Thymus (tissue), 11 donors: ENCODE results near the gene GATA6. TPM values are rescaled to one million over a fixed set of nuclear protein-coding genes. Genes with fewer than 3 reads are reported as not detected.

Experiments used
- DNase-seq, 9 donors: peaks; one replicate each; pipeline ENCODE4 v3.0.0-alpha.2; 2013; ENCODE audit warnings: low spot score in 9 of 9, low read depth in 6 of 9, missing footprints in 1 of 9
- H3K27ac ChIP-seq, 2 donors: one replicate each; pipeline ENCODE4 v1.5.1; 2013; ENCODE audit warnings: control low read depth in 1 of 2, low read depth in 1 of 2, low read length in 1 of 2, mild to moderate bottlenecking in 1 of 2, moderate library complexity in 1 of 2
- H3K27me3 ChIP-seq, 2 donors: one replicate each; pipeline ENCODE4 v1.5.1; 2013; ENCODE audit warnings: low read length in 1 of 2; ENCODE audit not compliant: control insufficient read depth in 2 of 2, insufficient read depth in 1 of 2
- H3K36me3 ChIP-seq, 2 donors: one replicate each; pipeline ENCODE4 v1.5.1; 2013; ENCODE audit warnings: low read length in 1 of 2, mild to moderate bottlenecking in 1 of 2, moderate library complexity in 1 of 2; ENCODE audit not compliant: control insufficient read depth in 2 of 2, insufficient read depth in 2 of 2
- H3K4me1 ChIP-seq, 2 donors: one replicate each; pipeline ENCODE4 v1.5.1; 2013; ENCODE audit warnings: low read length in 2 of 2; ENCODE audit not compliant: control insufficient read depth in 2 of 2, insufficient read depth in 2 of 2
- H3K4me3 ChIP-seq, 2 donors: one replicate each; pipeline ENCODE4 v1.5.1; 2013; ENCODE audit warnings: low read length in 2 of 2, control low read depth in 1 of 2, mild to moderate bottlenecking in 1 of 2
- H3K9me3 ChIP-seq, 2 donors: one replicate each; pipeline ENCODE4 v1.5.1; 2013; ENCODE audit warnings: low read length in 1 of 2, mild to moderate bottlenecking in 1 of 2; ENCODE audit not compliant: control insufficient read depth in 2 of 2, insufficient read depth in 1 of 2
- WGBS: extraction: QIAGEN DNeasy Blood & Tissue Kit; methylation state at CpG from one replicate; pipeline ENCODE4 v1.1.7; 2013; 5-methylcytosine and 5-hydroxymethylcytosine counted together
- polyA plus RNA-seq: library from polyadenylated mRNA; stranded (reverse); fragments of 200-250 nt; gene quantifications from one replicate; pipeline ENCODE4 v1.2.3, GENCODE V29; 2013
- total RNA-seq: library from RNA; stranded (reverse); fragments of 120-200 nt; gene quantifications from one replicate; pipeline ENCODE4 v1.2.4, GENCODE V29; 2013
- donor health status: healthy.

Gene GATA6
- total and polyA plus RNA-seq, 2 donors = 0.47 to 2.0 TPM

- Histone ChIP-seq H3K4me3 (no peak overlapping the region), H3K9me3 (no peaks in the 10 kb centered on the region), H3K27ac (no peak overlapping the region), H3K27me3 (no peaks in the 10 kb centered on the region), H3K36me3 (no peaks in the 10 kb centered on the region), H3K4me1 (no peaks in the 10 kb centered on the region)
- peak in 1 of 9 donors; percentile 19 for DNase-seq
- WGBS = 49% methylated on average over 3 of the region's 3 CpGs
Observed at GRCh38 chr18:22221350-22221749, 52.0 kb downstream of the GATA6 start.

GRCh38 chr18:22223254-22223964 lies 54.0 kb downstream of the GATA6 start:
- no peak overlapping the region for H3K27ac ChIP-seq
- no peaks in the 10 kb centered on the region for H3K36me3 ChIP-seq
- WGBS = 89% methylated on average over 13 of the region's 13 CpGs
- no peaks in the 10 kb centered on the region for H3K27me3 ChIP-seq
- no peak overlapping the region for H3K4me3 ChIP-seq
- H3K9me3 ChIP-seq = no peaks in the 10 kb centered on the region
- no peaks in the 10 kb centered on the region for H3K4me1 ChIP-seq
- DNase-seq = no peak

DNA sequence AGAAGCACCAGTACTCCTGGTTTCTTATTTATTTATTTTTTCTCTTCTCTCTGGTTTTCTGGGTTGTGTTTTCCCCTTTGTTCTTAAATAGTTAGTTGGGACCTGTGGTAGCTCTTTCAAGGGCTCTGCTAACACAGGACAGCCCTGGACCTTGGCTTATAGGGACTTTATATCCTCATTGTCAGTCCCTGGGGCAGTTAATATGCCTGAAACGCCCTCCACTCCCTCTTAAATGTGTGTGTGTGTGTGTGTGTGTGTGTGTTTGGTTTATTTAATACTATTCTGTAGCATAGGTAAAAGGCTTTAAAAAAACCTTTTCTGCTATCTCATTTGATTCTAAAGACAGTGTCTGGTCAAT lies 54.6 kb downstream of the GATA6 start:
- no peak overlapping the region for H3K27ac ChIP-seq
- 75% methylated on average over 1 of the region's 1 CpG for WGBS
- H3K9me3 ChIP-seq = no peaks in the 10 kb centered on the region
- no peaks in the 10 kb centered on the region for H3K4me1 ChIP-seq
- DNase-seq = no peak
- H3K27me3 ChIP-seq = no peaks in the 10 kb centered on the region
- H3K4me3 ChIP-seq = no peak overlapping the region
- no peaks in the 10 kb centered on the region for H3K36me3 ChIP-seq

DNA sequence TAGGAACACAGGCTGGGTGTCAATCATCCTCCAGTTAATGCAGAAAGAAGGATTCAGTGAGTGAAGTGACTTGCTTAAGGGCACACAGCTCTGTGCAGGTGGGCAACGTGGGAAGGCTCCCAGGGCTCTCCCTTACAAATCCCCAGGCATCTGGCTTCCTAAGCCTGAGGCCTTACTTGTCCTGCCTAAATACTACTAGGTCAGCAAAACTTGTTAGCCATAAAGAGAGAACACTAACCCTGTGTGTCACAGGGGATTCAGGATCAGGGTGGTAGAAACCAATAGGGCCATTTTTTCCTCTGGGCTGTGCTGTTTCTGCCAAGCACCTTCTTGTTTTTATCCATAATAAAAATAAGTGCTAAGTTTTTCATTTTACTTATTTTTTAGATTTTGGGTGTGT lies 55.0 kb downstream of the GATA6 start:
- Histone ChIP-seq H3K36me3 (no peaks in the 10 kb centered on the region), H3K4me3 (no peak overlapping the region), H3K9me3 (no peaks in the 10 kb centered on the region), H3K27me3 (no peaks in the 10 kb centered on the region), H3K27ac (no peak overlapping the region), H3K4me1 (no peaks in the 10 kb centered on the region)
- DNase-seq = no peak
- WGBS = 78% methylated on average over 1 of the region's 1 CpG

- no peaks in the 10 kb centered on the region for H3K27me3 ChIP-seq
- DNase-seq = no peak
- no peaks in the 10 kb centered on the region for H3K9me3 ChIP-seq
- H3K4me3 ChIP-seq = no peak overlapping the region
- H3K36me3 ChIP-seq = no peaks in the 10 kb centered on the region
- H3K4me1 ChIP-seq = no peaks in the 10 kb centered on the region
- 83% methylated on average over 4 of the region's 4 CpGs for WGBS
- H3K27ac ChIP-seq = no peak overlapping the region
Observed at GRCh38 chr18:22226801-22227200, 57.4 kb downstream of the GATA6 start.

DNA sequence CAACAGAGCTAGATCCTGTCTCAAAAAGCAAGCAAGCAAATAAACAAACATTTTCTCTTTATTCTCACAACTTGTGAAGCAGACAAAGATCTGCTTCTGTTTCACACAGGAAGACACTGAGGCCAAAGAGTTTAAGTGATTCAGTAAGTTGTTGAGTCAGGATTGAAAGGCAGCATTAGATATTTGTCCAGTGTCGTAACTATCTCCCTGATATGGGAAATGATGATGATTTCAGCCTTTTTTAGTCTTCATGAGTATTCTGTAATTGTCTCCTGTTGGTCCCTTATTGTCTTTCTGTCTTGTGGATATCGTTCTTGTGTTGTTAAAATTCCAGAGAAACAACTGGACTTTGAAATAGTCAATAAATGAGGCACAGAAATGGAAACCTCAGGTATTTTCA lies 59.6 kb downstream of the GATA6 start:
- Histone ChIP-seq H3K9me3 (no peaks in the 10 kb centered on the region), H3K4me1 (no peaks in the 10 kb centered on the region), H3K27me3 (no peaks in the 10 kb centered on the region), H3K4me3 (no peak overlapping the region), H3K27ac (no peak overlapping the region), H3K36me3 (no peaks in the 10 kb centered on the region)
- DNase-seq = no peak
- WGBS = 85% methylated on average over 2 of the region's 2 CpGs

GRCh38 chr18:22229456-22230124 lies 60.2 kb downstream of the GATA6 start:
- 89% methylated on average over 7 of the region's 7 CpGs for WGBS
- Histone ChIP-seq H3K27ac (no peak overlapping the region), H3K36me3 (no peaks in the 10 kb centered on the region), H3K9me3 (no peaks in the 10 kb centered on the region), H3K27me3 (no peaks in the 10 kb centered on the region), H3K4me3 (no peak overlapping the region), H3K4me1 (no peaks in the 10 kb centered on the region)
- DNase-seq = no peak

DNA sequence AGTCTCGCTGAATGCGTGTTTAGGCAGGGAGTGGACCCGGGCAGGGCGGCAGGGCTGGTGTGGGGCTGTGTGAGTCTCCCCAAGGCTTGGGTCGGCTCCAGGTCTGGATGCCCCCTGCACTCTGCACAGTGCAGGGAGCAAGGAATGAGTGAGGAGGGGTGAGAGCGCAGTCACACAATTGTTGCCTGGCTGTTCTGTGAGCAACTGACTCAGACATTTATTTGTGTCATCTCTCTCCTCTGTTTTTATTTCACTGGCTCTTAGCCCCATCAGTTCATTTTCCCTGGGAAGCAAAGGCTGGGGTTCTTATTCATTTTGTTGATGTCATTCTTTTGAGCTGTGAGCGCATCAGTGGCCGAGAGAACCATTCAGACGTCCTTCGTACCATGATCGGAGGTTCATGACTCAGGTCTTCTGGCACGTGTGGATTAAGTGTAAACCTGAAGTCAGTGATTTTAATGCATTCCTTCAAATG lies 61.1 kb downstream of the GATA6 start:
- no peaks in the 10 kb centered on the region for H3K9me3 ChIP-seq
- no peak overlapping the region for H3K4me3 ChIP-seq
- H3K4me1 ChIP-seq = no peaks in the 10 kb centered on the region
- H3K27ac ChIP-seq = no peak overlapping the region
- H3K36me3 ChIP-seq = no peaks in the 10 kb centered on the region
- no peak for DNase-seq
- WGBS = 94% methylated on average over 12 of the region's 12 CpGs
- H3K27me3 ChIP-seq = no peaks in the 10 kb centered on the region

GRCh38 chr18:22233266-22233665 lies 63.9 kb downstream of the GATA6 start:
- 87% methylated on average over 8 of the region's 8 CpGs for WGBS
- Histone ChIP-seq H3K27me3 (no peaks in the 10 kb centered on the region), H3K4me1 (no peaks in the 10 kb centered on the region), H3K27ac (no peak overlapping the region), H3K4me3 (no peak overlapping the region), H3K9me3 (no peaks in the 10 kb centered on the region), H3K36me3 (no peaks in the 10 kb centered on the region)
- no peak for DNase-seq
